Activated CD4-positive, CD25-positive, alpha-beta regulatory T cell treated with anti-CD3 and anti-CD28 coated beads, Interleukin-2, amount 50 U/mL, for 16 hours (primary cell): ENCODE measurements around the gene UROC1.

Experiments used
- DNase-seq: peaks from one replicate; pipeline ENCODE4 v3.0.0-alpha.2; 2020; ENCODE audit warnings: low read depth, low spot score

UROC1 gene

GRCh38 chr3:126495786-126496185 lies 21.8 kb downstream of the UROC1 start:
- DNase-seq = no peak

GRCh38 chr3:126494970-126495230 lies 22.7 kb downstream of the UROC1 start:
- DNase-seq = no peak

DNA sequence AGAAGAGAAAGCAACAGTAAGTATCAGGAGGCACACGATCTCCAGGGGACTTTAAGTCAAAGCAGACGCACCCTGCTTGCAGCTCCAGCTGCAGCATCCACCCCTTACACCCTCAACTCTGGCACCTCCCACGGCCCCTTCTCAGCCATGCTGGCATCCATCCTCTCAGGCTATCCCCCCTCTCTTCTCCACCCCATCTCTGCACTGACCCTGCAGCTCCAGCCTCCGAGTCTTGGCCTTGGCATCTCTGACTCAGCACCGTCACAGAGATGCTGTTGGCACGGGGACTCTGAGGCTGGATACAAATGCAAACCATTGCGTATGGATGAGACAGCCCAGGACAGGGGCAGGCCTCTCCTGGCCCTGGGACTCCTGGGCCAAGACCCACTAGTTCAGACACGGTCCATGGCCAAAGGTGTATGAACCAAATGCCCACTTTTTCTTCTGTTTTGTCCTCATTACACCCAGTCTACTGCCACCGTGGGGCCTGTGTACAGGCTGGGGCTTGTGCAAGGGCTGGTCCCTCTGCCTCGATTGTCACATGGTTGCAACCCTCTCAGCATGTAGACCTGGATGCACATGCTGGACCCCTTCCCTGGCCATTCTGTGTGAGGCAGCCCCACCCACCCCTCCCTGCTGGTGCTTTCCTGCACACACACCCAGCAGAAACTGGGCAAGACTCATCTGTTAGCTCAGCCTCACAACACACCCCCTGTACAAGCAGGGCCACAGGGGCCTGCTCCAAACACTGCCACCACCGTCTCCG lies 23.2 kb downstream of the UROC1 start:
- DNase-seq = no peak

DNA sequence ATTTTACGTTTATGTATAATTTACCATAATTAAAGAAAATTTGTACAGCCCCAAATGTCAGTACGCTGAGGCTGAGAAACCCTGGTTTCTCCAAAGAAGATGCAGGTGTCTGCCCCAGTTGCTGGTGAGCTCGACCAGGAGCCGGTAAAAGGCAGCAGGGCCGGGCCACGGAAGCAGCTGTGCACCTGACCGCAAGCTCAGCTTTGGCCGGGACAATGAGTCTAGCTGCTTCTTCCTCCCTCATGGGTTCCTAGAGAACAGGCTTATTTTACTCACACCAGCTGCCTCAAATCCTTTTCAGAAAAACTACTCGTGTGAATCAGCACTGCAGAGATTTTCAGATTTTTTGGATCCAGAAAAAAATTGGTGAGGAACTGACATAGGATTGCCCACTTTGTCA lies 23.8 kb downstream of the UROC1 start:
- no peak for DNase-seq

- no peak for DNase-seq
These were observed 24.5 kb downstream of the UROC1 start for GRCh38 chr3:126493051-126493450.

- no peak for DNase-seq
These were observed 26.2 kb downstream of the UROC1 start for GRCh38 chr3:126491221-126492013.

DNA sequence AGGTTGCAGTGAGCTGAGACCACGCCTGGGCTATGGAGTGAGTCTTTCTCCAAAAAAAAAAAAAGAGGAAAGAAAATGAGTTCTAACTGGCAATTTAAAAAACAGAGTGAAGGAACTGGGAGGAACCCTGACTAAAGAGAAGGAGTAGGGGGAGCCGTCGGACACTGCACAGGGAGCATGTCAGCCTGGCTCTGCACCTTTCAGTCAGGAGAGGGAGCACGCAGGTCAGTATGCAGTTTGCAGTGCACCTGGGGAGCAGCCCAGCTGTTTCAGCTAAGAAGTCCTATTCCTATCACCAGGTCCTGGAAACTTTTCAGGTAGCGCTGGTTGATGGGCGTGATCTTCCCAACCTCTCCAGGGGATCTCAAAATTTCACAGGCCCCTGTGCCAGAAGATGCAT lies 27.0 kb downstream of the UROC1 start:
- DNase-seq = no peak

GRCh38 chr3:126488886-126489569 lies 28.5 kb downstream of the UROC1 start:
- DNase-seq = no peak

GRCh38 chr3:126488185-126488584 lies 29.4 kb downstream of the UROC1 start:
- DNase-seq = no peak

- no peak for DNase-seq
These were observed 30.3 kb downstream of the UROC1 start for GRCh38 chr3:126487151-126487771.

DNA sequence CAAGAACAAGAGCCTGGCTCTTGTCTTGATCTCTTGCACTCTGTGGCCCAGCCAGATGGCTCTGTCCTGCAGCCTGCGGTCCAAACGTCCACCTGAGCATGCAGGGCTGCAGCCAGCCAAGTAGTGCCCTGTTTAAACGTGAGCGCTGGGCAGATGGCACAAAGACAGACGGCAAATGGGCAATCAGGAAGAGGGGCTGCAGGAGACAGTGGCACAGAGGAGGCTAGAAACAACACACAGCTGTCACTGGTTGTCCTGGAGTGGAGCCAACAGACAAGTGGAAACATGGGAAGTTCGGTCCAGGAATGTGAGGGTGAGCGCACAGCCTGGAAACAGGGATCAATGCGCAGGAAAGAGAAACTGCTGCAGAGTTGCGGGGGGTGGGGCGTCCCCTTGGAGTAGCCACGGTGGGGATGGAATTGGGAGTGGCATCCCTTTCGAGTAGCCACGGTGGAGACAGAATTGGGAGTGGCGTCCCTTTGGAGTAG lies 31.2 kb downstream of the UROC1 start:
- no peak for DNase-seq

DNA sequence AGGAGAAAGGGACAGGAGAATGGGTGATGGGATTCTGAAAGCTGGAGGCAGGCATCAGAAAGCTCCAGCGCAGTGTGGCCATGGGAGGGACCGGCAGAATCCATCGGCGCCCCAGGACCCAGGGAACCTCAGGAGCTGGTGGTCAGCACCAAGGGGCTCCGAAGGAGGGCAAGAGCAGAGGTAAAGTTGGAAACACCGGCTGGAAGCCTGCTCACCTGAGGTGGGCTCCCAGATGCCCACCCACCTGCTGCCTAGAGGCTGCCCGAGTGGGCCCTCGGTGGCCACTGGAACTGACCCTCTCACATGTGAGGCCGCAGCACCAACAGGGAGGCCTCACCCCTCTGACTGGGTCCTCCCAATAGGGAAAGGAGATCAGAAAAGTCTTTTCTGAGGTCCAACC lies 31.6 kb downstream of the UROC1 start:
- no peak for DNase-seq

GRCh38 chr3:126485176-126485897 lies 32.2 kb downstream of the UROC1 start:
- no peak for DNase-seq

DNA sequence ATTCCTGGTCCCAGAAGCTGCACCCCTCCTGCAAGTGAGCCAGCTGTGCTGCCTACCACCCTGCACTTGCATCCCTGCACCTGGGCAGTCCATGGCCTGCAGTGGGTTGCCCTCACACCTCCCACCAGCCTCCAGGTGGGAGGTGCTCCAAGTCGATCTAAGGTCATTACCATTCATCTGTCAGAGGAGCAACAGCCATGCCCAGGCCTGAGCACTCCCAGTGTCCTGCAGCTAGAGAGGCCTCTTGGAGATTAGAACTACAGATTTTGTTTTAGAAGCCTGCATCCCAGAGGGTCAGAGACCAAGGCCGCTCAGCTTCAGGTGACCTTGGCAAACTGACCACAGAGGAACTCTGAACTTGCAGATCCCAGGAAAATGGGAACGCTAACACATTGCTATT lies 32.9 kb downstream of the UROC1 start:
- no peak for DNase-seq

DNA sequence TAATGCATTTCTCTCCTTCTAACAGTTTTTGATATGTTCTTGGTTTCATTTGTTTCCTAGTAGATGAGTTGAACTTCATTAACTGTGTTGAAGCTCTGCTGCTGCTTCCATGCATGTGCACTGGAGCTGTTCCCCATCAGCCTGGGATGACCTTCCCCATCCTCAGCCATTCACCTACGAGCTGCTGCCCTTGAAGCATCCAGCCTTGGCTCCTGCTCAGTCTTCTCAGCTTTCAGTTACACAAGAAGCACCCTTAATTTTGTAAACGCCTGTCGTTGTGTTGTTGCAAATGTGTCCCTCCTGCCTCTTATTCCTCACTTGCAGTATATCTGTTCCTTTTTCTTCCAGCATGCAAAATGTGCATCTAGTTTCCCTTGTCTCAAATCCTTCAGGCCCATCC lies 33.4 kb downstream of the UROC1 start:
- no peak for DNase-seq

DNA sequence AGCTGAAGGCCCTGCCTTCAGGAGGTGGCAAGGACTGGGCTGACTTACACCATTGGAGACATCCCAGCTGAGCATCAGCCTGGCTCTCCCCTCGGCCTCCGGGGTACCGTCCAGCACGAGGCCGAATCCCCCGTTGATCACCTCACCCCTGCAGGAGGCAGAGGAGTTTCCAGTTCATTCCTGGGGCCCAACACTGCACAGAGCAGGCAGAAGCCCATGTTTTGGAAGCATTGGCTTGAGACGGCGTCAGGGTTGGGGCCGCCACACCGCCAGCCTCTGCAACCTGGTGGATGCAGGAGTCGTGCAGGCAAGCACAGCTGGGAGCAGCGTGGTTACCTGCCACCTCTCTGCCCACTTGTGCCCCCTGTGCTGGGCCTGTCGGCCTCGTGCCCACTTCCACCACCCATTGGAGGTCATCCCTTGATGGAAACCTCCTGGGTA lies 34.2 kb downstream of the UROC1 start:
- no peak for DNase-seq

DNA sequence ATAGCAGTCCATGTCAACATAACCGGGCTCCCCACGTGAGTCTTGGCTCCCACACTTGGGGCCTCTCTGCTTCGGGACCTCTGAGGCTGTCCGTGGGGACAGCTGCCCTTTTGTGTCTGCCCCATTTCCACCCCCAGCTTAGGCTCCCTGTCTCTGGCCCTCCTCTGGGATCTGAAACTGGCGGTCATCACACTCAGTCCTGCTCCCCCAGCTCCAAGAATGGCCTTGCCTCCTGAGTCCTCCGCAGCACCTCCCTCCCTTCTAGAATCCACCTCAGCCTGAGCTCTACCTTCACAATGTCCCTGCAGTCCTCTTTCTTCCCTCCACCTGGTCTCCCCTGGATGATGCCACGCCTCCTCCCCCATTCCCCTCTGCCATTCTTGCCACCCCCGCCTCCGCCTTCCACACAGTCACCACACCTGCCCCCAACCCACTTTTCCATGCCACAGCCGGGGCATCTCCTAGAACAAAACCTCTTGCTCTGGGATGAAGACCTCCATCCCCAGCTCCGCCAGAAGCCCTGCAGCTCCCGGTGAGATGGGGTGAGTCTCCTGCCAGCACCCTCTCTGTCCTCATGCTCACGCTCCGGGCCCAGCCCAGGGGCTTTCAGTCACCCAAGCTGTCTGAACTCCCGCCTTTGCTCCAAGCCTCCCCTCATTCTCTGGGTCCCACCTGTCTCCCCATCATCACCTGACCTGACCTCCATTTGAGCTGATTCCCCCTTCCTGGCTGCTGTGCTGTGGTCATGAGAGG lies 34.9 kb downstream of the UROC1 start:
- no peak for DNase-seq

- no peak for DNase-seq
These were observed 35.6 kb downstream of the UROC1 start for GRCh38 chr3:126481808-126482502.

DNA sequence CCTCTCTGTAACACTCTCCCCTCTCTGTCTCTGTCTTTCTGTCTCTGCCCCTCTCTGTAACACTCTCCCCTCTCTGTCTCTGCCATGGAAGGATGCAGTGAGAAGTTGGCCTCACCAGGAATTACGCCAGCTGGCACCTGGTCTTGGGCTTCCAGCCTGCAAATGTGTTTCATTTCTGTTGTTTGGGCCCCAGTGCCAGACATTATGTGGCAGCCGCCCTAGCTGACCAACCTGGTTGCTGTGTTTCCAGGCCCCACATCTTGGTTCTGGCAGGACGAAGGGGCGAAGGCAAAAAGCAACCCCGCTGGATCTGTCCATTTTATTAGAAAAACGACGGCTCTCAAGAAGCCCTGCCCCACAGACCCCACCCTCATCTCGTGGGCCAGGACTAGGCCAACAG lies 36.7 kb downstream of the UROC1 start:
- DNase-seq = no peak

GRCh38 chr3:126480206-126480605 lies 37.4 kb downstream of the UROC1 start:
- no peak for DNase-seq
